Measurements from ENCODE around the gene UST.

The UST gene, protein sequence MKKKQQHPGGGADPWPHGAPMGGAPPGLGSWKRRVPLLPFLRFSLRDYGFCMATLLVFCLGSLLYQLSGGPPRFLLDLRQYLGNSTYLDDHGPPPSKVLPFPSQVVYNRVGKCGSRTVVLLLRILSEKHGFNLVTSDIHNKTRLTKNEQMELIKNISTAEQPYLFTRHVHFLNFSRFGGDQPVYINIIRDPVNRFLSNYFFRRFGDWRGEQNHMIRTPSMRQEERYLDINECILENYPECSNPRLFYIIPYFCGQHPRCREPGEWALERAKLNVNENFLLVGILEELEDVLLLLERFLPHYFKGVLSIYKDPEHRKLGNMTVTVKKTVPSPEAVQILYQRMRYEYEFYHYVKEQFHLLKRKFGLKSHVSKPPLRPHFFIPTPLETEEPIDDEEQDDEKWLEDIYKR

DNA sequence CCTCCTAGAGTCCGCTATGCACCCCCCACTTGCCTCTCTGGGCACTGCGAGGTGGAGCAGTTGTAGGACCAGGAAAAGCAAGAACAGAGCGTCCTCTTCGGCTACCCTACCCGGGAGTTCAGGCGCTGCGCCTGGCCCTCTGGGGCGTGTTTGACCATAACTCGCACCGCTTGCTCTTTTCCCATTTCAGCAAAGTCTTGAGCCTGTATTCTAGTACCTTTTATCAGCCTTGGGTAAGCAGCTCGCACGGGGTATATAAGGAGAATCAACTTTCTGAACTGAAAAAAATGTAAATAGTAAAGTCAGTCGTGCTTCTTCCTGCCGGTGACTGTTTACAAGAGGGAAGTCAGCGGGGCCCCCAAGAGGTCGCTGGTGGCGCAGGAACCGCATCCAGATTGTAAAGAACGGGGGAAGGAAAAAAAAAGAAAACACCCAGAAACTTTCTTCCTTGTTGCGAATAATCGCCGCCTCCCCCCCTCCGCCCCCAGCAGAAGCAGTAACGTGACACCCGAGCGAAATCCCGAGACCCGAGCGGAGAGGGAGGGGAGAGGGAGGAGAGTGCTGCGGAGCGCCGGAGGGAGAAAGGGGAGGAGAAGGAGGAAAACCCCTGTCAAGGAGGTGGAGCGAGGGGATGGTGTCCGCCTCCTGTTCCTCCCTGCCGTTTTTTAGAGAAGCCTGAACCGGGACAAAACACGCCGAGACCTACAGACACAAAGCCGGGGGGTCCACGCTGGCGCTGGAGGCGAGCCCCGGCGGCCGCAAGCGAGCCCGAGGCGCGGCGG is at the start of gene UST:
Gene UST (plus strand): TSS at position 668 of the 782 bp plus-strand sequence. CDS start 401 bp downstream, outside the sequence.
- H3K36me3 ChIP-seq (ENCODE audit: control insufficient read depth, insufficient read depth, low read length) = no peaks in the 10 kb centered on the region
- peak within 1 kb of the TSS; percentile 85 for H3K9ac ChIP-seq (ENCODE audit: low read length)

GRCh38 chr6:148697895-148698440 is 48.9 kb upstream of the UST start:
- H3K27me3 ChIP-seq (ENCODE audit: control insufficient read depth, insufficient read depth, low read length) = no peaks in the 10 kb centered on the region
- no peak overlapping the region for H3K4me3 ChIP-seq (ENCODE audit: low read depth, low read length)
- H3K36me3 ChIP-seq (ENCODE audit: control insufficient read depth, insufficient read depth, low read length) = no peaks in the 10 kb centered on the region
- H3K9ac ChIP-seq (ENCODE audit: low read length) = no peak overlapping the region
- 0 out of 2 replicates have a peak, but pooled peaks cover 4% of the 10 kb centered on the region for H3K4me1 ChIP-seq (ENCODE audit: control insufficient read depth, insufficient read depth, low read length)
- H3K27ac ChIP-seq (ENCODE audit: low read depth, low read length) = no peak overlapping the region
- peaks cover 22% of the 10 kb centered on the region for H3K9me3 ChIP-seq (ENCODE audit: control insufficient read depth, insufficient read depth, low read depth, low read length)

More for the DNA sequence above, at the start of gene UST:
- peak within 1 kb of the TSS; percentile 81; the same call in 1 of the 2 replicates for H3K27ac ChIP-seq (ENCODE audit: low read depth, low read length)
- peaks cover 31% of the 10 kb centered on the region for H3K4me1 ChIP-seq (ENCODE audit: control insufficient read depth, insufficient read depth, low read length)
- no peaks in the 10 kb centered on the region for H3K9me3 ChIP-seq (ENCODE audit: control insufficient read depth, insufficient read depth, low read depth, low read length)
- peak within 1 kb of the TSS; percentile 77 for H3K4me3 ChIP-seq (ENCODE audit: low read depth, low read length)
- H3K27me3 ChIP-seq (ENCODE audit: control insufficient read depth, insufficient read depth, low read length) = no peaks in the 10 kb centered on the region

GRCh38 chr6:148698671-148699180 is 48.1 kb upstream of the UST start:
- H3K27me3 ChIP-seq (ENCODE audit: control insufficient read depth, insufficient read depth, low read length) = no peaks in the 10 kb centered on the region
- no peak overlapping the region for H3K4me3 ChIP-seq (ENCODE audit: low read depth, low read length)
- H3K9ac ChIP-seq (ENCODE audit: low read length) = no peak overlapping the region
- H3K36me3 ChIP-seq (ENCODE audit: control insufficient read depth, insufficient read depth, low read length) = no peaks in the 10 kb centered on the region
- H3K9me3 ChIP-seq (ENCODE audit: control insufficient read depth, insufficient read depth, low read depth, low read length) = peaks cover 22% of the 10 kb centered on the region
- no peak overlapping the region for H3K27ac ChIP-seq (ENCODE audit: low read depth, low read length)
- 0 out of 2 replicates have a peak, but pooled peaks cover 4% of the 10 kb centered on the region for H3K4me1 ChIP-seq (ENCODE audit: control insufficient read depth, insufficient read depth, low read length)

DNA sequence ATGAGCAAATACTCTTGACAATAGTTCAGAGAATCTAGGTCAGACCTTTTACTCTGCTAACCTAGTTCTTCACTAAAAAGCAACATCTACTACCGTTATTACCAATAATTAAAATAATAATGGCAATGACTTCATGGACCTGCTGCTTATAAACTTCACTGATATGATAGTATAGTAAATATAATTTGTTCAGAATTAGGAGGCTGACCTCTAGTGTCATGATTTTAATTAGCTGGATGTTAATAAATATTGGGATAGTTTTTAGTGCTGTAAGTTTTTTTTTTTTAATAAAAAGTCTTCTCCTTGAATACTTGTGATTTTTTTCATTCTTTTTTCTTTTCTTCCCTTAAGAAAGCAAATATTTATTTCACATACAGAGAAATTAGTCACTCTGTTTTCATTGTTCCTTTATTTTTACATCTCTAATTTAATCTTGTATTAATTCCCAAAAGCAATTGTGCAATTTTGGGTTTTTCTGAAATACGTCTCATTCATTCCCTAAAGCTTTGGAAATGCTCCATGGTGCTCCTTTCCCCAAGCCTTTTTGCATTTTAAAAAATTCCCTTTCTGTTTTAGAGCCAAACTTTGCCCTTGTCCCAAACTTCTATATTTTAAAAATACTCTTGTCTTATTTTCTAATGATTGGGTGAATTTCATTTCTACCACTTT is 46.6 kb upstream of the UST start:
- no peak overlapping the region for H3K4me3 ChIP-seq (ENCODE audit: low read depth, low read length)
- H3K27me3 ChIP-seq (ENCODE audit: control insufficient read depth, insufficient read depth, low read length) = no peaks in the 10 kb centered on the region
- H3K36me3 ChIP-seq (ENCODE audit: control insufficient read depth, insufficient read depth, low read length) = no peaks in the 10 kb centered on the region
- 0 out of 2 replicates have a peak, but pooled peaks cover 4% of the 10 kb centered on the region for H3K4me1 ChIP-seq (ENCODE audit: control insufficient read depth, insufficient read depth, low read length)
- H3K9ac ChIP-seq (ENCODE audit: low read length) = no peak overlapping the region
- peaks cover 22% of the 10 kb centered on the region for H3K9me3 ChIP-seq (ENCODE audit: control insufficient read depth, insufficient read depth, low read depth, low read length)
- H3K27ac ChIP-seq (ENCODE audit: low read depth, low read length) = no peak overlapping the region

DNA sequence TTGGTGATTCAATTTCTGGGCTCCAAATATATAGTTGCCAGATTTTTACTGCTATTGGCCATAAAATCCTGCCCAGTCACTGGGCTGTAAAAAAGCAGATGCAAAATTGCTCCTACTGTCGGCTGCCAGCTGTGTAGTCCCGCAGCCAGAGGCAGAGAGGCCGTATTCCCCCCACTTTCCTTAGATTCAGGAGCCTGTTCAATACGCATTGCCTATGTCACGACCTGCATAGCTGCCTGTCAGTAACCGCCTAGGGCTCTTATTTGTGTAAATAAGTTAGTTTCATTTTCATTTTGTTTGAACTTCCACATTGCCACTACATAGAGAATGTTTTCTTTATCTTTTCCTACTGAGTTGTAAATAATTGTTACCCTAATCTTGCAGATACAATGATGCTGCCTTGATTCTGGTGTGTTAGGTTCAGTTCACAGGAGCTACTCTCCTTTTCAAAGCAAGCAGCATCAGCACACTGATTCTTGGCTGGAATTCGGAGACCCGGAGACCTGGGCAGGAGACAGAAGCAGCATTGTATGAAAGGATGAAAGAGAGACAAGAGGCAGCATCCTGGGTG is 46.0 kb upstream of the UST start:
- H3K4me1 ChIP-seq (ENCODE audit: control insufficient read depth, insufficient read depth, low read length) = 0 out of 2 replicates have a peak, but pooled peaks cover 4% of the 10 kb centered on the region
- H3K27ac ChIP-seq (ENCODE audit: low read depth, low read length) = no peak overlapping the region
- H3K9me3 ChIP-seq (ENCODE audit: control insufficient read depth, insufficient read depth, low read depth, low read length) = peaks cover 22% of the 10 kb centered on the region
- H3K4me3 ChIP-seq (ENCODE audit: low read depth, low read length) = no peak overlapping the region
- no peak overlapping the region for H3K9ac ChIP-seq (ENCODE audit: low read length)
- H3K36me3 ChIP-seq (ENCODE audit: control insufficient read depth, insufficient read depth, low read length) = no peaks in the 10 kb centered on the region
- H3K27me3 ChIP-seq (ENCODE audit: control insufficient read depth, insufficient read depth, low read length) = no peaks in the 10 kb centered on the region

GRCh38 chr6:148701375-148701774 is 45.5 kb upstream of the UST start:
- Histone ChIP-seq H3K27ac (ENCODE audit: low read depth, low read length) (no peak overlapping the region), H3K27me3 (ENCODE audit: control insufficient read depth, insufficient read depth, low read length) (no peaks in the 10 kb centered on the region), H3K9ac (ENCODE audit: low read length) (no peak overlapping the region), H3K9me3 (ENCODE audit: control insufficient read depth, insufficient read depth, low read depth, low read length) (peaks cover 19% of the 10 kb centered on the region), H3K4me3 (ENCODE audit: low read depth, low read length) (no peak overlapping the region), H3K4me1 (ENCODE audit: control insufficient read depth, insufficient read depth, low read length) (0 out of 2 replicates have a peak, but pooled peaks cover 4% of the 10 kb centered on the region), H3K36me3 (ENCODE audit: control insufficient read depth, insufficient read depth, low read length) (no peaks in the 10 kb centered on the region)

GRCh38 chr6:148703900-148704299 is 42.9 kb upstream of the UST start:
- Histone ChIP-seq H3K9me3 (ENCODE audit: control insufficient read depth, insufficient read depth, low read depth, low read length) (peaks cover 5% of the 10 kb centered on the region), H3K4me3 (ENCODE audit: low read depth, low read length) (no peak overlapping the region), H3K36me3 (ENCODE audit: control insufficient read depth, insufficient read depth, low read length) (no peaks in the 10 kb centered on the region), H3K4me1 (ENCODE audit: control insufficient read depth, insufficient read depth, low read length) (0 out of 2 replicates have a peak, but pooled peaks cover 4% of the 10 kb centered on the region), H3K27ac (ENCODE audit: low read depth, low read length) (no peak overlapping the region), H3K9ac (ENCODE audit: low read length) (no peak overlapping the region), H3K27me3 (ENCODE audit: control insufficient read depth, insufficient read depth, low read length) (no peaks in the 10 kb centered on the region)

DNA sequence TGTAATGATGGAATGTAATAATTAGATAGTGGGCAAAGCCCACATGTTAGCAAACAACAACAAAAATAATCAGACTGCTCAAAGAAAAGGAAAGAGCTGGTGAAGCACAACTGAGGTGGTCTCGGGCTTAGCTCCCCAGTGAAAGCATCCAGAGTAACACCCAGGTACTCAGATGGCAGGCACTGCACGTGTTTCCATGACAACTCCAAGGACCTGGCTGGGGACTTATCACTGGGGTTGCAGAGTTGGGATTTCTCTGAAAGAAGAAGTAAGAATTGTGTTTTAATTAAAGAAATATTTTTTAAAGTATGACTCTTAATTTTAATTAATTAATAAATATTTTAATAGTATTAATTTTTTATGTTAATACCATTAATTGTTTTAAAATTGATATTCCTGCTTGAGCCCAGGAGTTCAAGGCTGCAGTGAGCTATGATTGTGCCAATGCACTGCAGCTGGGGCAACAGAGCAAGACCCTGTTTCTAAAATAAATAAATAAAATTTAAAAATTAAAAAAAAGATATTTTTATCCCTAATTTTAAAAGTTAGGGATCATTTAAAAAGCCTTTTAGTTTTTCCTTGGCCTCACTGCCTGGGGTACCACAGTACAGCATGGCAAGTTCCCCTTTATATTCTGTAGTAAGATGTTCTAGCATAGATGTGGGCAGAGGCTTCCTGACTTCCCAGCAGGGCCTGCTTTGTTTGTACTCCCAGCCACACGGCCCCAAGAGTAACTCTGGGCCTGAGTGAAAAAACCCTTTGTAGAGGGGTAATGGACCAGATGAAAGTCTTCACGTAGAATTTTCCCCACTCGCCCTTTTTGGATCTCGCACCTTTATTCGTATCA is 42.2 kb upstream of the UST start:
- Histone ChIP-seq H3K27me3 (ENCODE audit: control insufficient read depth, insufficient read depth, low read length) (no peaks in the 10 kb centered on the region), H3K9me3 (ENCODE audit: control insufficient read depth, insufficient read depth, low read depth, low read length) (no peaks in the 10 kb centered on the region), H3K4me3 (ENCODE audit: low read depth, low read length) (no peak overlapping the region), H3K27ac (ENCODE audit: low read depth, low read length) (no peak overlapping the region), H3K4me1 (ENCODE audit: control insufficient read depth, insufficient read depth, low read length) (0 out of 2 replicates have a peak, but pooled peaks cover 4% of the 10 kb centered on the region), H3K36me3 (ENCODE audit: control insufficient read depth, insufficient read depth, low read length) (no peaks in the 10 kb centered on the region), H3K9ac (ENCODE audit: low read length) (no peak overlapping the region)

GRCh38 chr6:148708707-148709106 is 38.1 kb upstream of the UST start:
- no peak overlapping the region for H3K27ac ChIP-seq (ENCODE audit: low read depth, low read length)
- H3K27me3 ChIP-seq (ENCODE audit: control insufficient read depth, insufficient read depth, low read length) = no peaks in the 10 kb centered on the region
- no peaks in the 10 kb centered on the region for H3K4me1 ChIP-seq (ENCODE audit: control insufficient read depth, insufficient read depth, low read length)

More at GRCh38 chr6:148708707-148709106, 38.1 kb upstream of the UST start:
- H3K9me3 ChIP-seq (ENCODE audit: control insufficient read depth, insufficient read depth, low read depth, low read length) = peaks cover 8% of the 10 kb centered on the region; the same call in 1 of the 2 replicates
- no peaks in the 10 kb centered on the region for H3K36me3 ChIP-seq (ENCODE audit: control insufficient read depth, insufficient read depth, low read length)
- H3K9ac ChIP-seq (ENCODE audit: low read length) = no peak overlapping the region
- H3K4me3 ChIP-seq (ENCODE audit: low read depth, low read length) = no peak overlapping the region
